Gastroesophageal sphincter (tissue), 4 donors: ENCODE measurements around the gene SDR39U1. TPM values are rescaled to one million over a fixed set of nuclear protein-coding genes. Genes with fewer than 3 reads are reported as not detected.
"Not testable (repeated sequence)": the region's sequence is repeated elsewhere in the genome, so short reads cannot be mapped to it uniquely, and the experiment has no call there.

Source experiments
- ATAC-seq: fragments of 150-250 bp; one replicate; pipeline ENCODE4 v1.9.1; 2016; ENCODE audit warnings: mild to moderate bottlenecking, moderate library complexity
- H3K27ac ChIP-seq, 4 donors: fragments of 200-600 bp; sonication (generic) in 3 of 4; 1 replicate in 3 of 4; 2 replicates in 1 of 4; pipeline ENCODE4 v1.5.1; 2016 to 2019
- H3K27me3 ChIP-seq: fragments of 200-600 bp; sonication (generic); one replicate; pipeline ENCODE4 v1.5.1; 2019
- H3K36me3 ChIP-seq, 2 donors: fragments of 200-600 bp; sonication (generic); one replicate each; pipeline ENCODE4 v1.5.1; 2019; ENCODE audit warnings: control low read depth in 1 of 2
- H3K4me1 ChIP-seq, 3 donors: fragments of 200-600 bp; sonication (generic); 1 replicate in 2 of 3; 2 replicates in 1 of 3; pipeline ENCODE4 v1.5.1; 2016 to 2019; ENCODE audit warnings: control low read depth in 2 of 3
- H3K4me3 ChIP-seq, 2 donors: fragments of 200-600 bp; sonication (generic); one replicate each; pipeline ENCODE4 v1.5.1; 2019; ENCODE audit warnings: mild to moderate bottlenecking in 1 of 2, moderate library complexity in 1 of 2
- H3K9me3 ChIP-seq, 3 donors: fragments of 200-600 bp; sonication (generic); one replicate each; pipeline ENCODE4 v1.5.1; 2017 to 2019; ENCODE audit warnings: control low read depth in 2 of 3
- EP300 ChIP-seq: sonication (generic); formaldehyde crosslinking; IDR thresholded peaks from one replicate; pipeline ENCODE4 v1.6.1; 2017; ENCODE audit warnings: antibody characterized with exemption, mild to moderate bottlenecking
- POLR2A ChIP-seq, 2 donors: fragments of 450-650 bp; IDR thresholded peaks; one replicate each; pipeline ENCODE4 v1.6.1; 2017; ENCODE audit warnings: antibody characterized with exemption in 2 of 2, mild to moderate bottlenecking in 2 of 2, moderate library complexity in 1 of 2
- POLR2AphosphoS5 ChIP-seq: sonication (generic); formaldehyde crosslinking; IDR thresholded peaks from one replicate; pipeline ENCODE4 v1.6.1; 2017; ENCODE audit warnings: antibody characterized with exemption
- WGBS, 2 donors: methylation state at CpG; one replicate each; pipeline ENCODE4 v1.1.5; 2018; ENCODE audit warnings: low coverage in 1 of 2; 5-methylcytosine and 5-hydroxymethylcytosine counted together
- total RNA-seq, 4 donors: library from RNA; depleted of rRNA; stranded (reverse); fragments of >200 nt; gene quantifications; one replicate each; pipeline ENCODE4 v1.1.0, GENCODE V29; 2016
- TF ChIP-seq, protein P1 (sequence below), 4 experiments: fragments of 200-600 bp in 2 of 4; fragments of 450-650 bp in 2 of 4; sonication (generic) in 1 of 4; IDR thresholded peaks; one replicate each; pipeline ENCODE4 v1.5.1; 2017 to 2019; ENCODE audit warnings: antibody characterized with exemption in 4 of 4, mild to moderate bottlenecking in 2 of 4, moderate library complexity in 2 of 4

Gene SDR39U1
- total RNA-seq, 4 donors from 2014 or later, result 21.5 to 39.7 (median 31.3) TPM

DNA sequence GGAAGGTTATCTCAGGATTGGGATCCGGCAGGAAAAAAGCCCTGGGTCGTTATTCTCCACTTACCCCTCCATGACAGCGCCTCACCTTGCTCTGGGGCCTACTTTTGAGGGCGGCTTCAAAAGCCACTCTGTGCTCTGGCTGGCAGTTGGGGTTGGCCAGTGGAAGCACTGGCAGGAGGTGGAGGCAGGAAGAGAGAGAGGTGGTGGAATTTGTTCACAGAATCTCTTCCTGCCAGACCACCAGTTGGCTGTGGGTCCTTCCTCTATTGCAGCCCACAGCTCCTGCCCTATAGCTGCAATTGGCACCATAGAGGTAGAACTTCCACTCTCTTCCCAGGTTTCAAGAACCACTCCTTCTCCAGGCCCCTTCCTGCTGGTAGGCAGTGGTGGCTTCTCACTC, 32.7 kb upstream of the SDR39U1 start:
- no peaks in the 10 kb centered on the region for H3K4me1 ChIP-seq
- no peak overlapping the region for H3K27ac ChIP-seq
- no peak for ATAC-seq
- no peak for TF ChIP-seq POLR2A (IDR thresholded peaks at IDR 0.05)
- TF ChIP-seq, protein P1, sequence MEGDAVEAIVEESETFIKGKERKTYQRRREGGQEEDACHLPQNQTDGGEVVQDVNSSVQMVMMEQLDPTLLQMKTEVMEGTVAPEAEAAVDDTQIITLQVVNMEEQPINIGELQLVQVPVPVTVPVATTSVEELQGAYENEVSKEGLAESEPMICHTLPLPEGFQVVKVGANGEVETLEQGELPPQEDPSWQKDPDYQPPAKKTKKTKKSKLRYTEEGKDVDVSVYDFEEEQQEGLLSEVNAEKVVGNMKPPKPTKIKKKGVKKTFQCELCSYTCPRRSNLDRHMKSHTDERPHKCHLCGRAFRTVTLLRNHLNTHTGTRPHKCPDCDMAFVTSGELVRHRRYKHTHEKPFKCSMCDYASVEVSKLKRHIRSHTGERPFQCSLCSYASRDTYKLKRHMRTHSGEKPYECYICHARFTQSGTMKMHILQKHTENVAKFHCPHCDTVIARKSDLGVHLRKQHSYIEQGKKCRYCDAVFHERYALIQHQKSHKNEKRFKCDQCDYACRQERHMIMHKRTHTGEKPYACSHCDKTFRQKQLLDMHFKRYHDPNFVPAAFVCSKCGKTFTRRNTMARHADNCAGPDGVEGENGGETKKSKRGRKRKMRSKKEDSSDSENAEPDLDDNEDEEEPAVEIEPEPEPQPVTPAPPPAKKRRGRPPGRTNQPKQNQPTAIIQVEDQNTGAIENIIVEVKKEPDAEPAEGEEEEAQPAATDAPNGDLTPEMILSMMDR (IDR thresholded peaks at IDR 0.05), result no peak
- no peak for TF ChIP-seq EP300
- no peak for TF ChIP-seq POLR2AphosphoS5
- no peaks in the 10 kb centered on the region for H3K27me3 ChIP-seq
- WGBS, 2 donors, result 83 to 93% methylated on average over 3 to 4 of the region's 4 CpGs
- no peaks in the 10 kb centered on the region for H3K36me3 ChIP-seq
- H3K9me3 ChIP-seq, result no peaks in the 10 kb centered on the region
- H3K4me3 ChIP-seq, result no peak overlapping the region

GRCh38 chr14:24473211-24473610, 30.6 kb upstream of the SDR39U1 start:
- WGBS, 2 donors, result 72% methylated on average over 3 of the region's 12 CpGs; no CpG with 5 or more reads in 1 of the 2 donors
- H3K36me3 ChIP-seq, result no peaks in the 10 kb centered on the region
- no peaks in the 10 kb centered on the region for H3K4me1 ChIP-seq
- H3K27ac ChIP-seq, result no peak overlapping the region
- no peak overlapping the region for H3K4me3 ChIP-seq
- H3K9me3 ChIP-seq, result no peaks in the 10 kb centered on the region
- no peaks in the 10 kb centered on the region for H3K27me3 ChIP-seq
- TF ChIP-seq POLR2A (IDR thresholded peaks at IDR 0.05), result no peak
- no peak for TF ChIP-seq POLR2AphosphoS5
- TF ChIP-seq, protein P1 (IDR thresholded peaks at IDR 0.05), result no peak
- TF ChIP-seq EP300, result no peak
- no peak for ATAC-seq

GRCh38 chr14:24470450-24470849, 27.9 kb upstream of the SDR39U1 start:
- not testable (repeated sequence) for H3K36me3 ChIP-seq, H3K9me3 ChIP-seq, H3K27ac ChIP-seq, H3K4me1 ChIP-seq, H3K4me3 ChIP-seq, ATAC-seq, H3K27me3 ChIP-seq
- WGBS, 2 donors, result 75% methylated on average over 2 of the region's 2 CpGs; no CpG with 5 or more reads in 1 of the 2 donors

DNA sequence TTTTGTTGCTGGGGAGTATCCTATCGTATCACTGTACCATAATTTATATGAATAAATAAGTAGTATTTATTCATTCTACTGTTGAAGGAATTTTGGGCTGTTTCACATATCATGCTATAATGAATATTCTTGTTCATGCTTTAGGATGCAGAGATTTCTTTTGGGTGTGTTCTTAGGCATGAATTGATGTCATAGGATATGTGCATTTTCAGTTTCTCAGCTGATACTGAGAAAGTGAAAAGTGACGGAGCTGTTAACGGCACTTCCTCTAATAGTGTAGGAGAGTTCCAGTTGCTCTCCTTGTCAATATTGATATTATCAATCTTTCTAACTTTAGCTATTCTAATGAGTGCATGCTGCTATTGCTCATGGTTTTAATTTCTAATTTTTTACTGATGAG, 23.2 kb upstream of the SDR39U1 start:
- H3K9me3 ChIP-seq, result no peaks in the 10 kb centered on the region
- no peak overlapping the region for H3K4me3 ChIP-seq
- H3K27me3 ChIP-seq, result no peaks in the 10 kb centered on the region
- H3K36me3 ChIP-seq, result no peaks in the 10 kb centered on the region
- 81 to 86% methylated on average over 3 of the region's 3 CpGs for WGBS, 2 donors
- H3K4me1 ChIP-seq, result no peaks in the 10 kb centered on the region
- no peak overlapping the region for H3K27ac ChIP-seq
- no peak for ATAC-seq
- no peak for TF ChIP-seq EP300
- TF ChIP-seq POLR2A (IDR thresholded peaks at IDR 0.05), result no peak
- TF ChIP-seq, protein P1 (IDR thresholded peaks at IDR 0.05), result no peak
- no peak for TF ChIP-seq POLR2AphosphoS5

GRCh38 chr14:24465368-24465767, 22.8 kb upstream of the SDR39U1 start:
- no peak overlapping the region for H3K4me3 ChIP-seq
- no peak for TF ChIP-seq POLR2AphosphoS5
- TF ChIP-seq POLR2A (IDR thresholded peaks at IDR 0.05), result no peak
- H3K27me3 ChIP-seq, result no peaks in the 10 kb centered on the region
- no peak overlapping the region for H3K27ac ChIP-seq
- H3K4me1 ChIP-seq, result no peaks in the 10 kb centered on the region
- H3K36me3 ChIP-seq, result no peaks in the 10 kb centered on the region
- no peak for ATAC-seq
- no peaks in the 10 kb centered on the region for H3K9me3 ChIP-seq
- 85 to 100% methylated on average over 3 of the region's 3 CpGs for WGBS, 2 donors

DNA sequence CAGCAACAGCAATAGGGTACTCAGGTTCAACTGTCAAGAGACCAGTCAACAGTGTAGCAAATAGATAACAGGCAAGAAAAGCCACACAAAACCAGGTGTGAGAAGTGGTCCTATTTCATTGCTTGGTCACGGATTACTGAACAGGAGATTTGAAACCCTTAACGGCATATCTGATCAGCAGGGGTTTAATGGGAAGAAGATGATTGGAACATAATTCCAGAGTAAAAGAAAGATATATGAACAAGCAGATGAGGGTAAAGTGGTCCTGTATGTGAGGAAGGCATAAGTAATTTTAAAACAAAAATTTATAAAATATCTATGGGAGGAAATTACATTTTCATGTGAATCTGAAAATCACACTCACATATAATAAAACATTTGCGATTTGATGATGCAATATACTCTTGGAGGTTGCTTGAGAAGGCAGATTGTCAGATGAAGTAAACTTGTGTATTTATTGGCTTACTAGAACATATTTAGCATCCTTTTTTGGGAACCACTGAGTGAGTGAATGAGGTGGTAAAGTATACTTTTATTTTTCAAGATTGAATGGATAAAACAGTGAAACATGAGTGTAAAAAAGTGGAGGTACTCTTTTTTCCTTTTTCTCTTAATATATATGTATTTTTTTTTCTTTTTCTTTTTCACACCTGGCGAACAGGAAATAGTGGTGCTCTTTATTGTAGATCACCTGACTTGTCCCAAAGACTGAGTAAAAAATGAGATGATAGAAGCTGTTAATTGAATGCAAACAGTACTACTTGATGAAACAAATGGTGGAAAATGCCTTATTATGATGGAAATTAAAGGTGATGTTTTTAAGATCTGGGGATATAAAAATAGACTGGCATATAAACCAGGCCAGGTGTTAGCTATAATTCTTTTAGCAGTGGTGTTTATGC, 21.6 kb upstream of the SDR39U1 start:
- no peaks in the 10 kb centered on the region for H3K4me1 ChIP-seq
- H3K36me3 ChIP-seq, result no peaks in the 10 kb centered on the region
- H3K4me3 ChIP-seq, result no peak overlapping the region
- no peak overlapping the region for H3K27ac ChIP-seq
- no peaks in the 10 kb centered on the region for H3K9me3 ChIP-seq
- WGBS, 2 donors, result 62 to 68% methylated on average over 2 to 4 of the region's 4 CpGs
- no peak for ATAC-seq
- no peaks in the 10 kb centered on the region for H3K27me3 ChIP-seq
- TF ChIP-seq, protein P1 (IDR thresholded peaks at IDR 0.05), result no peak
- TF ChIP-seq EP300, result no peak
- no peak for TF ChIP-seq POLR2AphosphoS5
- TF ChIP-seq POLR2A (IDR thresholded peaks at IDR 0.05), result no peak
